GM12878 (cell line): ENCODE measurements around the gene VEGFB. TPM values are rescaled to one million over a fixed set of nuclear protein-coding genes. Genes with fewer than 3 reads are reported as not detected.

Experiments
- BHLHE40 ChIP-seq, 2 experiments: fragments of 450-650 bp in 1 of 2; IDR thresholded peaks; 2 replicates each; pipeline ENCODE4 v1.6.1; 2011 to 2017; ENCODE audit warnings: low read depth in 2 of 2, borderline replicate concordance in 1 of 2, improper control_type of control experiment in 1 of 2, low read length in 1 of 2, mild to moderate bottlenecking in 1 of 2
- DPF2 ChIP-seq: fragments of 450-650 bp; IDR thresholded peaks from 2 replicates; pipeline ENCODE4 v1.6.1; 2017; ENCODE audit warnings: mild to moderate bottlenecking
- FOXM1 ChIP-seq: IDR thresholded peaks from 2 replicates; pipeline ENCODE4 v1.6.1; 2012; ENCODE audit warnings: low read depth, mild to moderate bottlenecking, inconsistent platforms, low read length, moderate library complexity
- GATAD2B ChIP-seq: fragments of 450-650 bp; conservative IDR thresholded peaks from 2 replicates; pipeline ENCODE4 v1.6.1; 2017; ENCODE audit warnings: low read depth, mild to moderate bottlenecking, moderate library complexity
- HDGF ChIP-seq: fragments of 450-650 bp; IDR thresholded peaks from 2 replicates; pipeline ENCODE4 v1.6.1; 2016; ENCODE audit warnings: antibody characterized with exemption
- IRF4 ChIP-seq: IDR thresholded peaks from 2 replicates; pipeline ENCODE4 v1.6.1; 2011; ENCODE audit warnings: low read depth, low read length
- MYC ChIP-seq: IDR thresholded peaks from 2 replicates; pipeline ENCODE4 v1.6.1; 2011; ENCODE audit warnings: mild to moderate bottlenecking, low read length, moderate library complexity, inconsistent platforms; ENCODE audit not compliant: insufficient read depth, insufficient replicate concordance, insufficient read length, severe bottlenecking
- NFYB ChIP-seq: IDR thresholded peaks from 2 replicates; pipeline ENCODE4 v1.6.1; 2011; ENCODE audit warnings: low read depth, mild to moderate bottlenecking, low read length, improper control_type of control experiment, moderate library complexity; ENCODE audit not compliant: insufficient read depth
- NKRF ChIP-seq: fragments of 450-650 bp; conservative IDR thresholded peaks from 2 replicates; pipeline ENCODE4 v1.6.1; 2017; ENCODE audit warnings: mild to moderate bottlenecking, moderate library complexity
- SIN3A ChIP-seq: IDR thresholded peaks from 2 replicates; pipeline ENCODE4 v1.6.1; 2012; ENCODE audit warnings: low read depth, low read length, improper control_type of control experiment
- SMAD1 ChIP-seq: fragments of 450-650 bp; IDR thresholded peaks from 2 replicates; pipeline ENCODE4 v1.6.1; 2018; ENCODE audit warnings: mild to moderate bottlenecking, low read depth; ENCODE audit not compliant: partially characterized antibody
- SMC3 ChIP-seq: IDR thresholded peaks from 2 replicates; pipeline ENCODE4 v1.6.1; 2011; ENCODE audit warnings: low read length, improper control_type of control experiment, borderline replicate concordance
- SUPT20H ChIP-seq: IDR thresholded peaks from 2 replicates; pipeline ENCODE4 v1.6.1; 2011; ENCODE audit warnings: low read depth, mild to moderate bottlenecking, low read length, moderate library complexity, borderline replicate concordance; ENCODE audit not compliant: control insufficient read depth
- TAF1 ChIP-seq: IDR thresholded peaks from 2 replicates; pipeline ENCODE4 v1.6.1; 2011; ENCODE audit warnings: mild to moderate bottlenecking, low read depth, low read length, borderline replicate concordance
- TCF12 ChIP-seq: IDR thresholded peaks from 2 replicates; pipeline ENCODE4 v1.6.1; 2011; ENCODE audit warnings: low read depth, mild to moderate bottlenecking, low read length
- TCF3 ChIP-seq: IDR thresholded peaks from 2 replicates; pipeline ENCODE4 v1.6.1; 2012; ENCODE audit warnings: low read depth, mild to moderate bottlenecking, low read length, borderline replicate concordance; ENCODE audit not compliant: insufficient read depth
- YBX1 ChIP-seq: fragments of 450-650 bp; IDR thresholded peaks from 2 replicates; pipeline ENCODE4 v1.6.1; 2016; ENCODE audit warnings: antibody characterized with exemption
- polyA plus RNA-seq, 11 experiments: library from polyadenylated mRNA; depleted of rRNA in 4 of 11; unstranded in 6 of 11; stranded (reverse) in 5 of 11; fragments of >200 nt; fragmentation: Nextera tagmentation in 4 of 11; fragmentation: Illumina TruSeq in 1 of 11; extraction: Ambion mirVana in 4 of 11; extraction: Trizol in 1 of 11; gene quantifications; 1 replicate in 1 of 11; 2 replicates in 10 of 11; pipeline versions ENCODE4 v1.2.1 to v1.2.3, GENCODE V29; 2011 to 2016; ENCODE audit warnings: inconsistent platforms in 2 of 11, missing spikeins in 2 of 11, low read depth in 1 of 11
- total RNA-seq, 4 experiments: library from RNA; depleted of rRNA in 3 of 4; stranded (reverse); fragments of >200 nt in 3 of 4; fragmentation: Illumina TruSeq in 1 of 4; extraction: Trizol in 1 of 4; gene quantifications; 2 replicates each; pipeline versions ENCODE4 v1.2.1 to v1.2.3, GENCODE V29; 2013 to 2021
- TF ChIP-seq, protein P1 (sequence below): fragments of 450-650 bp; IDR thresholded peaks from 2 replicates; pipeline ENCODE4 v1.6.1; 2018; ENCODE audit warnings: borderline replicate concordance, mild to moderate bottlenecking; ENCODE audit not compliant: partially characterized antibody
- TF ChIP-seq, protein P2 (sequence below): IDR thresholded peaks from 2 replicates; pipeline ENCODE4 v1.6.1; 2011; ENCODE audit warnings: low read depth, mild to moderate bottlenecking, low read length, moderate library complexity, borderline replicate concordance; ENCODE audit errors: extremely low read depth
- TF ChIP-seq, protein P3 (sequence below): fragments of 450-650 bp; IDR thresholded peaks from 2 replicates; pipeline ENCODE4 v1.6.1; 2017; ENCODE audit warnings: mild to moderate bottlenecking, moderate library complexity

VEGFB gene
- total and polyA plus RNA-seq, 10 of the 15 experiments (the other 5 are each of a cell fraction or from before 2014, with no cell fraction given), result 7.0 to 75.8 (median 20.3) TPM

DNA sequence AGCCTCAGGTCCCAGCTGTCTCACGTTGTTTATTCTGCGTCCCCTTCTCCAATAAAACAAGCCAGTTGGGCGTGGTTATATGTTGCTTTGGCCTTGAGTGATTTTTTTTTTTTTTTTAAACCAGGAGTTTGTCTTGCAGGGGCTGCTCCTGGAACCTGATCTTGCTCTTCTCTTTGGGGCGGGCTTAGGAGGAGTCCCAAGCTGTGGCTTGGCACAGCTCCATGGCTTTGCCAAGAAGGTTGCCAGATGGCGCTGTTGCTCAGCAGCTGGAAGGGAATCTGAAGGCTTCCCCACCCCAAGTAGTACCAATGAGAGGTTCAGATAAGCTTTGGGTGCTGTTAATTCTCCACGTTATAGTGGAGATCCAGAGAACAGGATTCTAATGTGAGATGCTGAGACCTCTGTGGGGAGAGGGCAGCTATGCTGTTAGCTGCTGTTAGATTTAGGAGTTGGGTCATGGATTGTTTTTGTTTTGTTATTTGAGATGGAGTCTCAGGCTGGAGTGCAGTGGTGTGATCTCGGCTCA lies 29.9 kb upstream of the VEGFB start (continued):
- TF ChIP-seq DPF2, result no peak
- no peak for TF ChIP-seq FOXM1
- TF ChIP-seq, protein P1, sequence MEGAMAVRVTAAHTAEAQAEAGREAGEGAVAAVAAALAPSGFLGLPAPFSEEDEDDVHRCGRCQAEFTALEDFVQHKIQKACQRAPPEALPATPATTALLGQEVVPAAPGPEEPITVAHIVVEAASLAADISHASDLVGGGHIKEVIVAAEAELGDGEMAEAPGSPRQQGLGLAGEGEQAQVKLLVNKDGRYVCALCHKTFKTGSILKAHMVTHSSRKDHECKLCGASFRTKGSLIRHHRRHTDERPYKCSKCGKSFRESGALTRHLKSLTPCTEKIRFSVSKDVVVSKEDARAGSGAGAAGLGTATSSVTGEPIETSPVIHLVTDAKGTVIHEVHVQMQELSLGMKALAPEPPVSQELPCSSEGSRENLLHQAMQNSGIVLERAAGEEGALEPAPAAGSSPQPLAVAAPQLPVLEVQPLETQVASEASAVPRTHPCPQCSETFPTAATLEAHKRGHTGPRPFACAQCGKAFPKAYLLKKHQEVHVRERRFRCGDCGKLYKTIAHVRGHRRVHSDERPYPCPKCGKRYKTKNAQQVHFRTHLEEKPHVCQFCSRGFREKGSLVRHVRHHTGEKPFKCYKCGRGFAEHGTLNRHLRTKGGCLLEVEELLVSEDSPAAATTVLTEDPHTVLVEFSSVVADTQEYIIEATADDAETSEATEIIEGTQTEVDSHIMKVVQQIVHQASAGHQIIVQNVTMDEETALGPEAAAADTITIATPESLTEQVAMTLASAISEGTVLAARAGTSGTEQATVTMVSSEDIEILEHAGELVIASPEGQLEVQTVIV, result no peak
- TF ChIP-seq TAF1, result no peak
- peak; percentile 14 to 49; a peak in 1 of 4 replicates for TF ChIP-seq BHLHE40 (IDR thresholded peaks at IDR 0.05; ENCODE audit: borderline replicate concordance in 1 of 2, low read depth in 2 of 2, low read length in 1 of 2)
- TF ChIP-seq SMC3, result peak; percentile 67; the same call in 1 of the 2 replicates
- TF ChIP-seq IRF4, result no peak
- TF ChIP-seq YBX1, result no peak
- TF ChIP-seq, protein P2, sequence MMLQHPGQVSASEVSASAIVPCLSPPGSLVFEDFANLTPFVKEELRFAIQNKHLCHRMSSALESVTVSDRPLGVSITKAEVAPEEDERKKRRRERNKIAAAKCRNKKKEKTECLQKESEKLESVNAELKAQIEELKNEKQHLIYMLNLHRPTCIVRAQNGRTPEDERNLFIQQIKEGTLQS, result no peak
- TF ChIP-seq, protein P3, sequence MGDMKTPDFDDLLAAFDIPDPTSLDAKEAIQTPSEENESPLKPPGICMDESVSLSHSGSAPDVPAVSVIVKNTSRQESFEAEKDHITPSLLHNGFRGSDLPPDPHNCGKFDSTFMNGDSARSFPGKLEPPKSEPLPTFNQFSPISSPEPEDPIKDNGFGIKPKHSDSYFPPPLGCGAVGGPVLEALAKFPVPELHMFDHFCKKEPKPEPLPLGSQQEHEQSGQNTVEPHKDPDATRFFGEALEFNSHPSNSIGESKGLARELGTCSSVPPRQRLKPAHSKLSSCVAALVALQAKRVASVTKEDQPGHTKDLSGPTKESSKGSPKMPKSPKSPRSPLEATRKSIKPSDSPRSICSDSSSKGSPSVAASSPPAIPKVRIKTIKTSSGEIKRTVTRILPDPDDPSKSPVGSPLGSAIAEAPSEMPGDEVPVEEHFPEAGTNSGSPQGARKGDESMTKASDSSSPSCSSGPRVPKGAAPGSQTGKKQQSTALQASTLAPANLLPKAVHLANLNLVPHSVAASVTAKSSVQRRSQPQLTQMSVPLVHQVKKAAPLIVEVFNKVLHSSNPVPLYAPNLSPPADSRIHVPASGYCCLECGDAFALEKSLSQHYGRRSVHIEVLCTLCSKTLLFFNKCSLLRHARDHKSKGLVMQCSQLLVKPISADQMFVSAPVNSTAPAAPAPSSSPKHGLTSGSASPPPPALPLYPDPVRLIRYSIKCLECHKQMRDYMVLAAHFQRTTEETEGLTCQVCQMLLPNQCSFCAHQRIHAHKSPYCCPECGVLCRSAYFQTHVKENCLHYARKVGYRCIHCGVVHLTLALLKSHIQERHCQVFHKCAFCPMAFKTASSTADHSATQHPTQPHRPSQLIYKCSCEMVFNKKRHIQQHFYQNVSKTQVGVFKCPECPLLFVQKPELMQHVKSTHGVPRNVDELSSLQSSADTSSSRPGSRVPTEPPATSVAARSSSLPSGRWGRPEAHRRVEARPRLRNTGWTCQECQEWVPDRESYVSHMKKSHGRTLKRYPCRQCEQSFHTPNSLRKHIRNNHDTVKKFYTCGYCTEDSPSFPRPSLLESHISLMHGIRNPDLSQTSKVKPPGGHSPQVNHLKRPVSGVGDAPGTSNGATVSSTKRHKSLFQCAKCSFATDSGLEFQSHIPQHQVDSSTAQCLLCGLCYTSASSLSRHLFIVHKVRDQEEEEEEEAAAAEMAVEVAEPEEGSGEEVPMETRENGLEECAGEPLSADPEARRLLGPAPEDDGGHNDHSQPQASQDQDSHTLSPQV, result no peak
- no peak for TF ChIP-seq SUPT20H
- TF ChIP-seq NKRF, result no peak
- 0 out of 2 replicates have a peak, but pooled peaks have one; percentile 10 for TF ChIP-seq HDGF
- TF ChIP-seq SMAD1, result peak; percentile 90
- 0 out of 2 replicates have a peak, but pooled peaks have one; percentile 47 for TF ChIP-seq TCF12
- TF ChIP-seq GATAD2B, result no peak
- TF ChIP-seq TCF3, result no peak
- no peak for TF ChIP-seq SIN3A
- TF ChIP-seq NFYB, result no peak
- TF ChIP-seq MYC, result no peak
